DOHH2 (cell line): ENCODE results near the gene GDI1.

Experiments
- EZH2phosphoT487 ChIP-seq: fragments of 200-600 bp; sonication (generic); IDR thresholded peaks from 2 replicates; pipeline ENCODE4 v1.6.1; 2017; ENCODE audit warnings: borderline replicate concordance, mild to moderate bottlenecking, antibody characterized with exemption, low read length, moderate library complexity, mixed read lengths
- TF ChIP-seq, protein P1 (sequence below): fragments of 200-600 bp; sonication (generic); IDR thresholded peaks from one replicate; pipeline ENCODE4 v1.5.1; 2014; ENCODE audit warnings: antibody characterized with exemption, mild to moderate bottlenecking, low read depth, low read length; ENCODE audit not compliant: poor library complexity, severe bottlenecking

DNA sequence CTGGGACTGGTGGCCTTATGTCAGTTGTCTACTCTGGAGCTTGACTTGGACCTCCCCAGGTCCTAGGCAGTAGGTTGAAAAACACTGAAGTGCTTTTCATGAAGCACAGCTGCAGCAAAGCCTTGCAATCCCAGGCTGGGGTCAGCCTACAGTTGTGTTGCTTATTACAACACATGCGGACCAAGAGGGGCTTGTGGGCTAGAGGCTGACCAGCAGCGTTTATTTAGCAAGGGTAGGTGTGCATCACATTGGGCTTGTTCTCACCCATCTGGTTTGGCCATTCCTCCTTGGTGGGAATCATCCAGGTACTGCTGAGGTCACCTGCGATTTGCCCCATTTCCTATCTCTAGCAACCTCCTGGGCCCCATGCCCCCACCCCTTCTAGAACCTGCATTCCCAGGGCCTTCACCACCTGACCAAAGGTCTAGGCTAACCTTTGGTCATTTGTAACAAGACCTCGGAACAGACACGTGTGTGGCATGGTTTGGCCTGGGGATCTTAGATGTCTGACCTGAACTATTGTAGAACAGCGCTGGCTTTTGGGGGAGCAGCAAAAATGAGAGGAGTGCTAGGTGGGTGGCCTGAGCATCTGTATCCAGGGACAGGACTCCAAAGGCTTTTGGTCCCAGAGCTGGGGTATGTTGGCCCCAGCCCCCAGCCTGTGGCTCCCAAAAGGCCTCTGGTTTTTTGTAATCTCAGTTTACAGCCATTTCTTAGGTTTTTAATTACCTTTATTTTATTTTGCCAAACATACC is 35.7 kb upstream of the GDI1 start:
- TF ChIP-seq, protein P1, sequence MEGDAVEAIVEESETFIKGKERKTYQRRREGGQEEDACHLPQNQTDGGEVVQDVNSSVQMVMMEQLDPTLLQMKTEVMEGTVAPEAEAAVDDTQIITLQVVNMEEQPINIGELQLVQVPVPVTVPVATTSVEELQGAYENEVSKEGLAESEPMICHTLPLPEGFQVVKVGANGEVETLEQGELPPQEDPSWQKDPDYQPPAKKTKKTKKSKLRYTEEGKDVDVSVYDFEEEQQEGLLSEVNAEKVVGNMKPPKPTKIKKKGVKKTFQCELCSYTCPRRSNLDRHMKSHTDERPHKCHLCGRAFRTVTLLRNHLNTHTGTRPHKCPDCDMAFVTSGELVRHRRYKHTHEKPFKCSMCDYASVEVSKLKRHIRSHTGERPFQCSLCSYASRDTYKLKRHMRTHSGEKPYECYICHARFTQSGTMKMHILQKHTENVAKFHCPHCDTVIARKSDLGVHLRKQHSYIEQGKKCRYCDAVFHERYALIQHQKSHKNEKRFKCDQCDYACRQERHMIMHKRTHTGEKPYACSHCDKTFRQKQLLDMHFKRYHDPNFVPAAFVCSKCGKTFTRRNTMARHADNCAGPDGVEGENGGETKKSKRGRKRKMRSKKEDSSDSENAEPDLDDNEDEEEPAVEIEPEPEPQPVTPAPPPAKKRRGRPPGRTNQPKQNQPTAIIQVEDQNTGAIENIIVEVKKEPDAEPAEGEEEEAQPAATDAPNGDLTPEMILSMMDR, result no peak
- no peak for TF ChIP-seq EZH2phosphoT487
